GM21360 (cell line): ENCODE data around the gene DHRS7.
"Not testable (repeated sequence)": the region's sequence is repeated elsewhere in the genome, so short reads cannot be mapped to it uniquely, and the experiment has no call there.

Source experiments
- ATAC-seq: cut with Tn5 transposase; IDR thresholded peaks from one replicate; pipeline ENCODE4 v1.9.1; 2021; ENCODE audit warnings: mild to moderate bottlenecking, moderate library complexity; ENCODE audit not compliant: unreplicated experiment

Gene DHRS7

DNA sequence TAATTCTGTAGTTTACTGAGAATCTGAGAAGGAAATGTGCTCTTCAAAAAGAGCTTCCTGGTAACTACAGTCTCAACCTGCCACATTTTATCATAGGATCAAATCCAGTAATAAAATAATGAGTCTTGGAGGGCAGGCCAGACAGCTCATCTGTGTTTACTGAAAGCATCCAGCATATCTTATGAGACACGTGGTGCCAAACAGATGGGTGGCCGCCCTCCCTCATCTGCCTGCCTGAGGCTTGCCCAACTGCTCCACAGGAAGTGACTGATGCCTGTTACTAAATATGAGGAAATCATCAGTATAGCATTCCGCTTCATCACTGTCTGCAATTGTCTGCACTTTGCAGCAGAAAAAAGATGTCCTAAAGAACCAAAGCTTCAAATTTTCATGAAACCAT is 13.5 kb downstream of the DHRS7 start:
- peak; percentile 80 for ATAC-seq

DNA sequence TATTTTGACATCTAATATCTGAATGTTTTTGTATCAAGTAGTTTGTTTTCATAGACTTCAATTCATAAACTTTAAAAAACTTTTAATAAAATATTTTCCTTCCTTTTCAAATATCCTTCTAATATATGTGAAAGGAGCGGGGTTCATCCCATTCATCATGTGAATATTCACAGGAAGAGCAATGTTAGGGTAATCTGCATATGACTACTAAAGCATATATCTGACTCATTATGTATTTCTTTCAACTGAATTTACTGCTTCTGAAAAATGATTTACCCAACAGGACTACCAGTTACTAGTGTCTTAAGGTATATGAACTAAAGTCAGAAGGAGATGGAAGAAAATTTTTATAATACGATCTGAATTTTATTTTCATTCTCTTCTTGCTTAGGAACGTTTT is 30.5 kb downstream of the DHRS7 start:
- ATAC-seq, result no peak

- no peak for ATAC-seq
These were observed 31.7 kb downstream of the DHRS7 start for GRCh38 chr14:60133487-60133886.

- ATAC-seq, result no peak
These were observed 39.3 kb downstream of the DHRS7 start for GRCh38 chr14:60125918-60126317.

GRCh38 chr14:60116181-60116580 is 49.0 kb downstream of the DHRS7 start:
- no peak for ATAC-seq

GRCh38 chr14:60114881-60115280 is 50.3 kb downstream of the DHRS7 start:
- ATAC-seq, result no peak

DNA sequence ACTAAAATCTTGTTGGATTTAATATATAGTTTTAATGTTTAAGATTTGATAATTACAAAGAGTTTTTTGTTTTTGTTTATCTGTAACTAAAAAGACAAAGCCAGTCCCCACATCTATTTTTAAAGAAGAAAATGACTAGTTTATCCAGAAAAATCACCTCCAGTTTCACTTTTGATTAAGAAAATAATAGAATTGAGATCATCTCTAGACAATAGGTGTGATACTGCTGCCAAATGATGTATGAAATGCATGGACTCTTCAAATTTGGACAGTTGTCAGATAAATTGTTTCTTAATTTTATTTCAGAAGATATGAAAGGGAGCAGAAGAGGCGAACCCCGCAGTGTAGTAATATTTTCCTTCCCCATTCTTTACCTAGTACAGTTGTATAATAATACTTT is 53.5 kb downstream of the DHRS7 start:
- ATAC-seq, result no peak

GRCh38 chr14:60107477-60107876 is 57.7 kb downstream of the DHRS7 start:
- ATAC-seq, result no peak

GRCh38 chr14:60106339-60106738 is 58.9 kb downstream of the DHRS7 start:
- no peak for ATAC-seq

DNA sequence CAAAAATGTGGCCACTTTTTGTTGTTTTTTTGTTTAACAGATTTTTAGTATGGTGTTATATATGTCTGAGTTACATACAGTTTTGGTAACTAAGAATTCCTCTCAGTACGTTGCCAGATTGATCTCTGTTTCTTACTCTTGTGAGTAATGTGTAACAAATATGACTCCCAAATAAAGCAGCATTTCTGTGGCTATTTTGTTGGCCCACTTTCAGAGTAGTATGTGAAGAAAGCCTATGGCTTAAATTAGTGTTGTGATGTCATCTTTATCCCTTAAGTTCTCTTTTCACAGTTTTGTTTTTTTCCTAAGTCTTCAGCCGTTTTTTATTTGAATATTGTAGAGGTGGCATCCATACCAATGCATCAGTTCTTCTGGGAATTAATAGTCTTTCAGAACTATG is 62.8 kb downstream of the DHRS7 start:
- ATAC-seq, result no peak

DNA sequence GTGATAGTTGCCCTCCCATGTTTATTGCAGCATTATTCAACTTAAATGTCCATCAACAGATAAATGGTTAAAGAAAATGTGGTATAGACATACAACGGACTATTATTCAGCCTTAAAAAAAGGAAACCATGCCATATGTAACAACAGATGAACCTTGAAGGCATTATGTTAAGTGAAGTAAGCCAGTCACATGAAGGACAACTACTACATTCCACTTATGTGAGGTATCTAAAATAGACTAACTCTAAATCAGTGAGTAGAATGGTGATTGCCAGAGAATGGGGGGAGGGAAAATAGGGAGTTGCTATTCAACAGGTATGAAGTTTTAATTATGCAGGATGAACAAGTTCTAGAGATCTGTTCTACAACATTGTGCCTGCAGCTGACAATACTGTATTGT is 63.4 kb downstream of the DHRS7 start:
- ATAC-seq, result no peak

DNA sequence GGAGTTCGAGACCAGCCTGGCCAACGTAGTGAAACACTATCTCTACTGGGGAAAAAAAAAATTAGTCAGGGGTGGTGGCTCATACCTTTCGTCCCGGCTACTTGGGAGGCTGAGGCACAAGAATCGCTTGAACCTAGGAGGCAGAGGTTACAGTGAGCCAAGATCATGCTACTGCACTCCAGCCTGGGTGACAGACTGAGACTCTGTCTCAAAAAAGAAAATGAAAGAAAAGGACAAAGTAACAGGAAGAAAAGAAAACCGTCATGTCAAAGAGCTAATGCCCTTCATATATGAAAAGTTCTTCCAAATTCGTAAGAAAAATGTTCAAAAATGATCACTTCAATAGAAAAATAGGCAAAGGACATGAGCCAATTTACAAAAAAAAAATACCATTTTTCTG is 65.3 kb downstream of the DHRS7 start:
- ATAC-seq, result not testable (repeated sequence)

GRCh38 chr14:60097974-60098373 is 67.2 kb downstream of the DHRS7 start:
- no peak for ATAC-seq

DNA sequence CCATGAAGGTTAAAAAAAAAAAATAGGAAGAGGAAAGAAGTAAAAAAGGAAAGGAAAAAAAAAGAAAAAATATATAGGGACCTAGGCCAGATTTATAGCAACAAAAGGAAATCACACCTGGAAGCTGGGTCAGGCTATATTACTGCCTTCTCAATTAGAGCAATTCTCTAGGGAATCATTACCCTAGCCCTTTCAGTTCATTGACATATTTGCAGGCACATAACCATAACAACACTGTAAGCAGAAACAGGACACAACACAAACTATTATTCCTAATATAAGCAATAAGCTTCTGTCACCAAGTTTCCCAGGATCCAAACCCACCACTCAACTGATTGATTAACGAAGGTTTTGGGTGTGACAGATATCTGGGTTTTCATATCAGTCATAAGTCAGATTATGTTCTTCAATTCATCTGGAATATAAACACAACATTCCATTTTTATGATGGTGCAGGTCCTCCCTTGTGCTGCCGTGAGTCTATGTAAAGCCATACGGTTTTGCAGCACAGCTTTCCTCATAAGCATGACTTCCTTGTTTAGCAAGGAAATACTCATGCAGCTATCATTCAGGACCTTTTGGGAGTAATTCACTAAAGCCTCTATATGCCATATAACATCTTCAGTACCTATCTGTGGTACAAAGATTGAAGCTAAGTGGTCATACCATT is 69.3 kb downstream of the DHRS7 start:
- no peak for ATAC-seq

DNA sequence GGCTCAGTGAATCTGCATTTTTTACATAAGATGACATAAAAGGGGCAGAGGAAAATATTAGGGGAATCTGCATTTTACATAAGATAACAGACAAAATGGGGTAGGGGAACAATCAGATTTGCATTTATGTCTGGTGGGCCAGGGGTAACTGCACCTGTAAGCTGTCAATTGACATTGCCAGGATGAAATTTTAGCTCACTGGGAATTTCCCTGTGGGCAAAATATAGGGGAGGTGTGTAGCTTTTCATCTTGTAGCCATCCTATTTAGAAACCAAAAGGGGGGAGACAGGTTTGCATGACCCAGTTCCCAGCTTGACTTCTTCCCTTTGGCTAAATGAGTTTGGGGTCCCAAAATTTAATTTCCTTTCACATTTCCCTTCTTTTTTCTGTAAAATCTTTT is 70.0 kb downstream of the DHRS7 start:
- ATAC-seq, result no peak

DNA sequence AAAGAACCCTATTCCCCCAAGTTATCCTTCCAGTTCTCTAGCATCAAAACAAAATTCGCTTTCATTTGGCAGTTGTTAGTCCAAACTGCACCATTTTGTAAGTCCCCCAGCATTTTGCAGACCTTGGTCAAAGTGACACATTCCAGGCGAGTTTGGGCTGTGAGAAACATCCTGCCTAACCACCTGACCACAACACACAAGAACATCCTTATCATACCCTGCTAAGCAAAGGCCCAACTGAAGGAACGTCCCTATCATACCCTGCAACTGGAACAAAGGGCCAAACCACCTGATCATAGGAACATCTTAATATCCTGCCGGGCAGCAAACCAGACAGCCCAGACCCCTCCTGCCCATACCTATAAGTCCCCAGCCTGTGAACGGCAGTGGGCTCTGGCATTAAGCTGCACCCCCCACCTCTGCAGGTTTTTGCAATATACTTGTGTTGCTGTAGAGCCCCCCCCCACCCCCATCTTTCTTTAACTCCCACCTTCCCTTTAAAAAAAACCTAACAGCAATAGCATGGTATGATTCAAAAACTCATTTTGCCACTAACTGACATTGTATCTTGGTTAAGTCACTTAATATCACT is 70.8 kb downstream of the DHRS7 start:
- no peak for ATAC-seq
